ENCODE data around the gene RELN.

- TF ChIP-seq, protein P1, sequence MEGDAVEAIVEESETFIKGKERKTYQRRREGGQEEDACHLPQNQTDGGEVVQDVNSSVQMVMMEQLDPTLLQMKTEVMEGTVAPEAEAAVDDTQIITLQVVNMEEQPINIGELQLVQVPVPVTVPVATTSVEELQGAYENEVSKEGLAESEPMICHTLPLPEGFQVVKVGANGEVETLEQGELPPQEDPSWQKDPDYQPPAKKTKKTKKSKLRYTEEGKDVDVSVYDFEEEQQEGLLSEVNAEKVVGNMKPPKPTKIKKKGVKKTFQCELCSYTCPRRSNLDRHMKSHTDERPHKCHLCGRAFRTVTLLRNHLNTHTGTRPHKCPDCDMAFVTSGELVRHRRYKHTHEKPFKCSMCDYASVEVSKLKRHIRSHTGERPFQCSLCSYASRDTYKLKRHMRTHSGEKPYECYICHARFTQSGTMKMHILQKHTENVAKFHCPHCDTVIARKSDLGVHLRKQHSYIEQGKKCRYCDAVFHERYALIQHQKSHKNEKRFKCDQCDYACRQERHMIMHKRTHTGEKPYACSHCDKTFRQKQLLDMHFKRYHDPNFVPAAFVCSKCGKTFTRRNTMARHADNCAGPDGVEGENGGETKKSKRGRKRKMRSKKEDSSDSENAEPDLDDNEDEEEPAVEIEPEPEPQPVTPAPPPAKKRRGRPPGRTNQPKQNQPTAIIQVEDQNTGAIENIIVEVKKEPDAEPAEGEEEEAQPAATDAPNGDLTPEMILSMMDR (IDR thresholded peaks at IDR 0.05; ENCODE audit: low read length) = no peak
- TF ChIP-seq EZH2 (IDR thresholded peaks at IDR 0.05; ENCODE audit: borderline replicate concordance, low read length) = no peak
Measured at GRCh38 chr7:103803631-103804030, 185.8 kb downstream of the RELN start.

Data from OCI-LY1 (cell line).